Measurements from ENCODE around the gene TIMP3.

Gene TIMP3

GRCh38 chr22:32900886-32901635, 99.6 kb downstream of the TIMP3 start:
- no peak for DNase-seq

DNA sequence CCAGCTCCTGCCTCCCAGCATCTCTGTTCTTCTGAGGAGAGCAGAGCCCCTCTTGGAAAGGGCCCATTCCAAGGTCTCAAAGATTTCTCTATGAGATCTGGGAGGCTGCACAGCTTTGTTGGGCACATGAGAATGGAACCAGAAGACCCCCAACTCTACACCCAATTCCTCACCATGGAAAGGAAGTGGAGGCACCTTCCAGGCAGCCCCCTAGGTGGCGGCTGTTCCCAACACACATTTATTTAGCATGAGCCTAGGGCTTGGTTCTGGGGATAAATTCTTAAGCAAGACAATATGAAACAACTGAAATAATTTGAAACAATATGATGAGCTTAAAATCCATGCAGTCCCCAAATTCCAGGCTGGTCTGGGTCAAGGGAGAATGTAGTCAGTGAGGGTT, 100.4 kb downstream of the TIMP3 start:
- DNase-seq, result no peak

DNA sequence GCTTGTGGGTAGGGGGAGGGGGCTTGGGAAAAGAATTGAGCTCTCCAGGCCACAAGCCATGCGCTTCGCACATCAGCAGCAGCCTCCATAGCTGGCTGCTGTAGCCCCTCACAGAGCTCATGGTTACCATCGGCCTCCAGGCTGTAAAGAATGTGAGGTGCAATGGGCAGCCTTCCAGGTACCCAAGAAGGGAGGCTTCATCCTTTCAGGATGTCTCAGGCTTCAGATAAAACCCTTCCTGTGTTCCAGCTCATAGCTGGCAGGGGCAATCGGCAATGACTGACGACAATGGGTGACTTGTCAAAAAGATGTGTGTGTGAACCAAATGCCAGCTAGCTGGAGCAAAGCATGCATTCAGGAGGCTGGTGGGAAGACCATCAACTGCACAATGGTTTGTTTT, 102.0 kb downstream of the TIMP3 start:
- DNase-seq, result no peak

- DNase-seq, result no peak
Observed at GRCh38 chr22:32904044-32904443, 102.5 kb downstream of the TIMP3 start.

DNA sequence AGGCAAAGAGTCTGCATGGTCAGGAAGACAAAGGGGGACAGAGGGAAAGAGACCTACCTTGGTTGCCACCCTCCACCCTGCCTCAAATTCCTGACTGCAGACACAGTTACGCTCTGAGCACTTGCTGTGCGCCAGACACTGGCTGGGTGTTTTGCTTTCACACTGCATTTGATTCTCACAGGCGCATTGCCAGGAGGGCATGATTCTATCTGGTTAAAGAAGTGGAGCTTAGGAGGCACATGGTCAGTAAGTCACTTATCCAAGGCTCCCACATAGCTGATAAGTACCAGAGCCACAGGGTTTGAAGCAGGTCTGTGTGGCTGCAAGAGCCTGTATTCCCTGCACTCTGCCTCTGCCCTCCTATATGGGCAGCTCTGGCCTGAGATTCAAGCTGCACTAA, 103.9 kb downstream of the TIMP3 start:
- no peak for DNase-seq

DNA sequence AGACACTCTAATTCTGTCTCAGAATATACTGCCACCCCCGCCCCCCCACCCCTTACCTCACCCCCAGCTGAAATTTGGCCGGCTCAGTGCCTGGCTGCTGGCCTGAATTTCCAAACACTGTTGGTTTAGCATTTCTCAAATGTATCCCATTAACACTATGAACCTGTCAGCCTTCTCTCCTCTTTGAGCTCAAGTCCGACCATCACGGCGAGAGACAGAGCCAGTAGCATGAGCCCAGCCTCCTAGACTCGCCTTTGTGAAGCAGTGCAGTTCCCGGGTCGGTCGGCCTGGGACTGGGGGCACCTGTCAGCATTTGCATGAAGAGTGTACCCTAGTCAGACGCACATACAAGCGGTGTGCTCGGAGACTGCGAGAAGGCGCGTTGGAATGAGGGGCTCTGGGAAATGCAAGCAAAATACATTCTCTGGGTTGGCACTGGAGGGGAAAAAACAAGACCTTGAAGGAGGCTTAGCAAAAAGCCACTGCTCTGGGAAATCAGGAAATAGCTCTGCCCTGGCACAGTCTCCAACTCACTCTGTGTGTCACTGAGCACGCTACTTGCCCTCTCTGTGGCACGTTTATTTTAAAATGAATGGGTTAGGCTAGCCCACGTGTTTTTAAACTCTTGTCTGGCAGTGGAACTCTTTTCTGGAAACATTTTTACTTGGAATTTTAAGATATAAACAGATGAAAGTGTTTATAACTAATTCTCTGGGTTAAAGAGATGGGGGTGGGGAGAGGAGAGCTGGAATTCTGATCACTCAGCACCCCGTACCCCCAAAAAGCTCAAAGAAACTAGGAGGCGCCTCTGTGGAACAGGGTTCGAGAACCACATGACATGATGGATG, 108.3 kb downstream of the TIMP3 start:
- no peak for DNase-seq

DNA sequence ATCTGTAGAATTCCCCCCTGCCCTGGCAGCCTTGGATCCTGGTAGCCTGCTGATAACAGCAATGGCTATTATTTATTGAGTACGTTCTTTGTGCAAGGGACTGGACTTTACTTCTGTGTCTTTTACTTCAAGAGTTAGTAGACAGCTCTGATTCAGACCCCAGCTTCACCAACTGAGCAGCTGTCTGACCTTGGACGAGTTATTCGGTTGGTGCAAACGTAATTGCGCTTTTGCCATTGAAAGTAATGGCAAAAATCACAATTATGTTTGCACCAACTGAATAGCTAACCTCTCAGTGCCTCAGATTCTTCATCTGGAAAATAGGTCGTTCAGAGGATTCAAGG, 108.9 kb downstream of the TIMP3 start:
- no peak for DNase-seq

GRCh38 chr22:32911503-32911902, 110.0 kb downstream of the TIMP3 start:
- DNase-seq, result no peak
